Upper lobe of left lung (tissue), 4 donors: ENCODE data around the gene RSBN1L.

Source experiments
- CTCF ChIP-seq, 6 experiments: fragments of 450-650 bp in 4 of 6; fragments of 200-600 bp in 2 of 6; sonication (generic) in 2 of 6; IDR thresholded peaks; one replicate each; pipeline ENCODE4 v1.5.1; 2016 to 2019; ENCODE audit warnings: antibody characterized with exemption in 6 of 6
- POLR2A ChIP-seq, 4 donors: fragments of 450-650 bp; IDR thresholded peaks; one replicate each; pipeline ENCODE4 v1.5.1; 2016 to 2017; ENCODE audit warnings: antibody characterized with exemption in 4 of 4, mild to moderate bottlenecking in 2 of 4
- POLR2AphosphoS5 ChIP-seq, 2 donors: sonication (generic); formaldehyde crosslinking; IDR thresholded peaks; one replicate each; pipeline ENCODE4 v1.5.1; 2017; ENCODE audit warnings: antibody characterized with exemption in 2 of 2

- TF ChIP-seq POLR2AphosphoS5 (IDR thresholded peaks at IDR 0.05) = no peak
- TF ChIP-seq POLR2A (IDR thresholded peaks at IDR 0.05) = no peak
- no peak for TF ChIP-seq CTCF (IDR thresholded peaks at IDR 0.05)
Observed at GRCh38 chr7:77747178-77747577, 50.9 kb downstream of the RSBN1L start.
